Measurements from ENCODE around the gene CFAP100.

GRCh38 chr3:126360714-126361060, 34.0 kb upstream of the CFAP100 start:
- TF ChIP-seq CTCF (IDR thresholded peaks at IDR 0.05) = no peak
- TF ChIP-seq ZFX (IDR thresholded peaks at IDR 0.05; ENCODE audit: borderline replicate concordance) = no peak
